GM12878 (cell line): Measurements from ENCODE around the gene HIC1. TPM values are rescaled to one million over a fixed set of nuclear protein-coding genes. Genes with fewer than 3 reads are reported as not detected.

Source experiments
- ASH2L ChIP-seq: fragments of 300-600, 200-600 bp; sonication (generic); IDR thresholded peaks from 2 replicates; pipeline ENCODE4 v1.6.1; 2017; ENCODE audit warnings: low read depth, mild to moderate bottlenecking, borderline replicate concordance
- BHLHE40 ChIP-seq, 2 experiments: fragments of 450-650 bp in 1 of 2; IDR thresholded peaks; 2 replicates each; pipeline ENCODE4 v1.6.1; 2011 to 2017; ENCODE audit warnings: low read depth in 2 of 2, borderline replicate concordance in 1 of 2, improper control_type of control experiment in 1 of 2, low read length in 1 of 2, mild to moderate bottlenecking in 1 of 2
- CBFB ChIP-seq: IDR thresholded peaks from 2 replicates; pipeline ENCODE4 v1.6.1; 2016; ENCODE audit warnings: antibody characterized with exemption, low read depth
- ESRRA ChIP-seq: IDR thresholded peaks from 2 replicates; pipeline ENCODE4 v1.6.1; 2012; ENCODE audit warnings: mild to moderate bottlenecking, low read length, improper control_type of control experiment
- FOS ChIP-seq: IDR thresholded peaks from 3 replicates; pipeline ENCODE4 v1.6.1; 2011; ENCODE audit warnings: borderline replicate concordance; ENCODE audit not compliant: insufficient read length; ENCODE audit errors: extremely low read depth
- GABPA ChIP-seq: IDR thresholded peaks from 2 replicates; pipeline ENCODE4 v1.6.1; 2014; ENCODE audit warnings: antibody characterized with exemption, low read depth, mild to moderate bottlenecking, inconsistent platforms
- SREBF2 ChIP-seq: IDR thresholded peaks from 2 replicates; pipeline ENCODE4 v1.6.1; 2012; ENCODE audit warnings: mild to moderate bottlenecking, low read length
- ZNF274 ChIP-seq: IDR thresholded peaks from one replicate; pipeline ENCODE4 v1.8.0; 2011; ENCODE audit not compliant: insufficient read length, insufficient read depth
- ZNF384 ChIP-seq: IDR thresholded peaks from 2 replicates; pipeline ENCODE4 v1.6.1; 2012; ENCODE audit warnings: low read depth, mild to moderate bottlenecking, low read length, improper control_type of control experiment, borderline replicate concordance
- polyA plus RNA-seq, 11 experiments: library from polyadenylated mRNA; depleted of rRNA in 4 of 11; unstranded in 6 of 11; stranded (reverse) in 5 of 11; fragments of >200 nt; fragmentation: Nextera tagmentation in 4 of 11; fragmentation: Illumina TruSeq in 1 of 11; extraction: Ambion mirVana in 4 of 11; extraction: Trizol in 1 of 11; gene quantifications; 1 replicate in 1 of 11; 2 replicates in 10 of 11; pipeline versions ENCODE4 v1.2.1 to v1.2.3, GENCODE V29; 2011 to 2016; ENCODE audit warnings: inconsistent platforms in 2 of 11, missing spikeins in 2 of 11, low read depth in 1 of 11
- total RNA-seq, 4 experiments: library from RNA; depleted of rRNA in 3 of 4; stranded (reverse); fragments of >200 nt in 3 of 4; fragmentation: Illumina TruSeq in 1 of 4; extraction: Trizol in 1 of 4; gene quantifications; 2 replicates each; pipeline versions ENCODE4 v1.2.1 to v1.2.3, GENCODE V29; 2013 to 2021
- TF ChIP-seq, protein P1 (sequence below): fragments of 450-650 bp; IDR thresholded peaks from 2 replicates; pipeline ENCODE4 v1.6.1; 2017; ENCODE audit warnings: mild to moderate bottlenecking, moderate library complexity
- TF ChIP-seq, protein P2 (sequence below): fragments of 450-650 bp; IDR thresholded peaks from 2 replicates; pipeline ENCODE4 v1.6.1; 2014; ENCODE audit warnings: mild to moderate bottlenecking
- TF ChIP-seq, protein P3 (sequence below): IDR thresholded peaks from 2 replicates; pipeline ENCODE4 v1.6.1; 2012; ENCODE audit warnings: improper control_type of control experiment, low read depth, low read length; ENCODE audit not compliant: insufficient replicate concordance
- TF ChIP-seq, protein P4 (sequence below): IDR thresholded peaks from 2 replicates; pipeline ENCODE4 v1.6.1; 2012; ENCODE audit warnings: low read depth, low read length, improper control_type of control experiment

Gene HIC1
- total and polyA plus RNA-seq, 10 of the 15 experiments (the other 5 are each of a cell fraction or from before 2014, with no cell fraction given), result 0.11 to 61.1 (median 4.9) TPM

DNA sequence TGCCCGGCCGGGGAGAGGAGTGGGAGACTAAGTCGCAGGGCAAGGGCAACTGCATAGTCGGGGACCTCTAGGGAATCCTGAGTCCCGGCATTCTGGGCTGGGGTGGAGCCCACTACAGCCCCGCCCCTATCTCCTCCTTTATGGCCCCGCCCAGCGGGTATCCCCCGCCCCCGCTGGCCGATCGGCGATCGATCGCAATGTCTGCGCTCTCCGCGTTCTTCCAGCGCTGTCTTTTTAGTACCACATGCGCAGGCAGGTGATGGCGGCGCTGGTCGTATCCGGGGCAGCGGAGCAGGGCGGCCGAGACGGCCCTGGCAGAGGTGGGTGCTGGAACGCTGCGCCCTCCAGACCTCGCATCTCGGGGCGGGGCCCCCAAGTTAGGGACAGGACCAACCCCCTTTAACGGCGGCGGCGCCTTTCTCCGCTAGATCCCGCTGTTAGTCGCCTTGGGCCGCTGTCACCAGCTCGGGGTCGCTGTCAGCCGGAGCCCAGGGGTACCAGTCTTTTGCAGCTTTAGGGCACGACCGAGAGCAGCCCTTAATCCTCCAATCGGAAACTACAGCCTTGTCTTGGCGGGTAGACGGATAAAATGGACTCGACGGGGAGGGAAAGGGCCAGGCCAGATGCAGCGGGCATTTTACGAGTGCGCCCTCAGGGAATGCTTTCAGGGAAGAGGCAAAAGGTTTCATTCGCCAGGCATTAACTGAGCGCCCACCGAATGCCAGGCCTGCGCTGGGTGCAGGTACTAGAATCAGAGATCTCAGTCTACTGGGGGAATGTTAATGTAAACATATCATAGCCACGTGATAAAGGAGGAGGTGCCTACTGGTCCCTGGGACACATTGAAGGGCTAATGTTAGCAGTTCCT lies 24.8 kb upstream of the HIC1 start, which contains the start of gene DPH1 (continued):
- TF ChIP-seq, protein P1, sequence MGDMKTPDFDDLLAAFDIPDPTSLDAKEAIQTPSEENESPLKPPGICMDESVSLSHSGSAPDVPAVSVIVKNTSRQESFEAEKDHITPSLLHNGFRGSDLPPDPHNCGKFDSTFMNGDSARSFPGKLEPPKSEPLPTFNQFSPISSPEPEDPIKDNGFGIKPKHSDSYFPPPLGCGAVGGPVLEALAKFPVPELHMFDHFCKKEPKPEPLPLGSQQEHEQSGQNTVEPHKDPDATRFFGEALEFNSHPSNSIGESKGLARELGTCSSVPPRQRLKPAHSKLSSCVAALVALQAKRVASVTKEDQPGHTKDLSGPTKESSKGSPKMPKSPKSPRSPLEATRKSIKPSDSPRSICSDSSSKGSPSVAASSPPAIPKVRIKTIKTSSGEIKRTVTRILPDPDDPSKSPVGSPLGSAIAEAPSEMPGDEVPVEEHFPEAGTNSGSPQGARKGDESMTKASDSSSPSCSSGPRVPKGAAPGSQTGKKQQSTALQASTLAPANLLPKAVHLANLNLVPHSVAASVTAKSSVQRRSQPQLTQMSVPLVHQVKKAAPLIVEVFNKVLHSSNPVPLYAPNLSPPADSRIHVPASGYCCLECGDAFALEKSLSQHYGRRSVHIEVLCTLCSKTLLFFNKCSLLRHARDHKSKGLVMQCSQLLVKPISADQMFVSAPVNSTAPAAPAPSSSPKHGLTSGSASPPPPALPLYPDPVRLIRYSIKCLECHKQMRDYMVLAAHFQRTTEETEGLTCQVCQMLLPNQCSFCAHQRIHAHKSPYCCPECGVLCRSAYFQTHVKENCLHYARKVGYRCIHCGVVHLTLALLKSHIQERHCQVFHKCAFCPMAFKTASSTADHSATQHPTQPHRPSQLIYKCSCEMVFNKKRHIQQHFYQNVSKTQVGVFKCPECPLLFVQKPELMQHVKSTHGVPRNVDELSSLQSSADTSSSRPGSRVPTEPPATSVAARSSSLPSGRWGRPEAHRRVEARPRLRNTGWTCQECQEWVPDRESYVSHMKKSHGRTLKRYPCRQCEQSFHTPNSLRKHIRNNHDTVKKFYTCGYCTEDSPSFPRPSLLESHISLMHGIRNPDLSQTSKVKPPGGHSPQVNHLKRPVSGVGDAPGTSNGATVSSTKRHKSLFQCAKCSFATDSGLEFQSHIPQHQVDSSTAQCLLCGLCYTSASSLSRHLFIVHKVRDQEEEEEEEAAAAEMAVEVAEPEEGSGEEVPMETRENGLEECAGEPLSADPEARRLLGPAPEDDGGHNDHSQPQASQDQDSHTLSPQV, result no peak
- TF ChIP-seq, protein P2, sequence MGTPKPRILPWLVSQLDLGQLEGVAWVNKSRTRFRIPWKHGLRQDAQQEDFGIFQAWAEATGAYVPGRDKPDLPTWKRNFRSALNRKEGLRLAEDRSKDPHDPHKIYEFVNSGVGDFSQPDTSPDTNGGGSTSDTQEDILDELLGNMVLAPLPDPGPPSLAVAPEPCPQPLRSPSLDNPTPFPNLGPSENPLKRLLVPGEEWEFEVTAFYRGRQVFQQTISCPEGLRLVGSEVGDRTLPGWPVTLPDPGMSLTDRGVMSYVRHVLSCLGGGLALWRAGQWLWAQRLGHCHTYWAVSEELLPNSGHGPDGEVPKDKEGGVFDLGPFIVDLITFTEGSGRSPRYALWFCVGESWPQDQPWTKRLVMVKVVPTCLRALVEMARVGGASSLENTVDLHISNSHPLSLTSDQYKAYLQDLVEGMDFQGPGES, result no peak
- TF ChIP-seq SREBF2 (no peak), GABPA (no peak), ASH2L (peak; percentile 89; the same call in 1 of the 2 replicates), ZNF384 (no peak), CBFB (peak; percentile 43; the same call in 1 of the 2 replicates), FOS (no peak), BHLHE40 (IDR thresholded peaks at IDR 0.05; ENCODE audit: borderline replicate concordance in 1 of 2, low read depth in 2 of 2, low read length in 1 of 2) (peak; percentile 81 to 84), ZNF274 (no peak), ESRRA (no peak)
- TF ChIP-seq, protein P3, sequence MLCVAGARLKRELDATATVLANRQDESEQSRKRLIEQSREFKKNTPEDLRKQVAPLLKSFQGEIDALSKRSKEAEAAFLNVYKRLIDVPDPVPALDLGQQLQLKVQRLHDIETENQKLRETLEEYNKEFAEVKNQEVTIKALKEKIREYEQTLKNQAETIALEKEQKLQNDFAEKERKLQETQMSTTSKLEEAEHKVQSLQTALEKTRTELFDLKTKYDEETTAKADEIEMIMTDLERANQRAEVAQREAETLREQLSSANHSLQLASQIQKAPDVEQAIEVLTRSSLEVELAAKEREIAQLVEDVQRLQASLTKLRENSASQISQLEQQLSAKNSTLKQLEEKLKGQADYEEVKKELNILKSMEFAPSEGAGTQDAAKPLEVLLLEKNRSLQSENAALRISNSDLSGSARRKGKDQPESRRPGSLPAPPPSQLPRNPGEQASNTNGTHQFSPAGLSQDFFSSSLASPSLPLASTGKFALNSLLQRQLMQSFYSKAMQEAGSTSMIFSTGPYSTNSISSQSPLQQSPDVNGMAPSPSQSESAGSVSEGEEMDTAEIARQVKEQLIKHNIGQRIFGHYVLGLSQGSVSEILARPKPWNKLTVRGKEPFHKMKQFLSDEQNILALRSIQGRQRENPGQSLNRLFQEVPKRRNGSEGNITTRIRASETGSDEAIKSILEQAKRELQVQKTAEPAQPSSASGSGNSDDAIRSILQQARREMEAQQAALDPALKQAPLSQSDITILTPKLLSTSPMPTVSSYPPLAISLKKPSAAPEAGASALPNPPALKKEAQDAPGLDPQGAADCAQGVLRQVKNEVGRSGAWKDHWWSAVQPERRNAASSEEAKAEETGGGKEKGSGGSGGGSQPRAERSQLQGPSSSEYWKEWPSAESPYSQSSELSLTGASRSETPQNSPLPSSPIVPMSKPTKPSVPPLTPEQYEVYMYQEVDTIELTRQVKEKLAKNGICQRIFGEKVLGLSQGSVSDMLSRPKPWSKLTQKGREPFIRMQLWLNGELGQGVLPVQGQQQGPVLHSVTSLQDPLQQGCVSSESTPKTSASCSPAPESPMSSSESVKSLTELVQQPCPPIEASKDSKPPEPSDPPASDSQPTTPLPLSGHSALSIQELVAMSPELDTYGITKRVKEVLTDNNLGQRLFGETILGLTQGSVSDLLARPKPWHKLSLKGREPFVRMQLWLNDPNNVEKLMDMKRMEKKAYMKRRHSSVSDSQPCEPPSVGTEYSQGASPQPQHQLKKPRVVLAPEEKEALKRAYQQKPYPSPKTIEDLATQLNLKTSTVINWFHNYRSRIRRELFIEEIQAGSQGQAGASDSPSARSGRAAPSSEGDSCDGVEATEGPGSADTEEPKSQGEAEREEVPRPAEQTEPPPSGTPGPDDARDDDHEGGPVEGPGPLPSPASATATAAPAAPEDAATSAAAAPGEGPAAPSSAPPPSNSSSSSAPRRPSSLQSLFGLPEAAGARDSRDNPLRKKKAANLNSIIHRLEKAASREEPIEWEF, result peak; percentile 99
- TF ChIP-seq, protein P4, sequence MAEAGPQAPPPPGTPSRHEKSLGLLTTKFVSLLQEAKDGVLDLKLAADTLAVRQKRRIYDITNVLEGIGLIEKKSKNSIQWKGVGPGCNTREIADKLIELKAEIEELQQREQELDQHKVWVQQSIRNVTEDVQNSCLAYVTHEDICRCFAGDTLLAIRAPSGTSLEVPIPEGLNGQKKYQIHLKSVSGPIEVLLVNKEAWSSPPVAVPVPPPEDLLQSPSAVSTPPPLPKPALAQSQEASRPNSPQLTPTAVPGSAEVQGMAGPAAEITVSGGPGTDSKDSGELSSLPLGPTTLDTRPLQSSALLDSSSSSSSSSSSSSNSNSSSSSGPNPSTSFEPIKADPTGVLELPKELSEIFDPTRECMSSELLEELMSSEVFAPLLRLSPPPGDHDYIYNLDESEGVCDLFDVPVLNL, result no peak
